Spleen (tissue), 7 donors: ENCODE results near the gene MTMR3.

Experiments used
- CTCF ChIP-seq, 11 experiments: fragments of 200-600 bp in 7 of 11; fragments of 450-650 bp in 4 of 11; sonication (generic) in 4 of 11; IDR thresholded peaks in 8 of 11; conservative IDR thresholded peaks in 3 of 11; 1 replicate in 7 of 11; 2 replicates in 4 of 11; pipeline versions ENCODE4 v1.4.0 to v1.8.0; 2016 to 2021; ENCODE audit warnings: antibody characterized with exemption in 11 of 11, inconsistent platforms in 4 of 11, mild to moderate bottlenecking in 1 of 11
- POLR2A ChIP-seq, 3 donors: fragments of 450-650 bp; IDR thresholded peaks; one replicate each; pipeline ENCODE4 v1.5.1; 2017; ENCODE audit warnings: antibody characterized with exemption in 3 of 3, mild to moderate bottlenecking in 1 of 3
- POLR2AphosphoS5 ChIP-seq, 3 donors: sonication (generic); formaldehyde crosslinking; IDR thresholded peaks; one replicate each; pipeline ENCODE4 v1.5.1; 2017; ENCODE audit warnings: antibody characterized with exemption in 3 of 3
- donor health status: DM: no; HTN: no; CAD: no; lungs with moderate emphysema.
- donor health status: DM: no; HTN: no; CAD: no.
- donor health status: DM: no; HTN: no; CAD: no.

DNA sequence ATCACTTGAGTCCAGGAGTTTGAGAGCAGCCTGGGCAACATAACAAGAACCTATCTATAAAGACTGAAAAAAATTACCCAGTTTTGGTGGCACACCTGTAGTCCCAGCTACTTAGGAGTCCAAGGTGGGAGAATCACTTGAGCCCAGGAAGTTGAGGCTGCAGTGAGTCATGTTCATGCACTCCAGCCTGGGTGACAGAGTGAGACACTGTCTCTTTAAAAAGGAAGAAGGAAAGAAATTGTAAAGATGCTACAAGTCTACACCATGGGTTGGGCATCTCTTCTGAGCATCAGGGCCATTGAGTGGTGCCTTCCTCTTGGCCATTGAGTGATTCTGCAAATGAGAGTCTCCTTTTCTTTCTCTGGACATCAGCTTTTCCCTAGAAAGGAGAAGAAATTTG lies 15.7 kb upstream of the MTMR3 start:
- no peak for TF ChIP-seq POLR2A (IDR thresholded peaks at IDR 0.05)
- TF ChIP-seq CTCF (IDR thresholded peaks at IDR 0.05 in 8 of 11, conservative IDR thresholded peaks at IDR 0.05 in 3 of 11) = no peak
- TF ChIP-seq POLR2AphosphoS5 (IDR thresholded peaks at IDR 0.05) = no peak
